Stomach (tissue), 4 donors: ENCODE measurements around the gene RNASEH2B.

Experiments used
- CTCF ChIP-seq, 7 experiments: fragments of 450-650 bp in 4 of 7; fragments of 200-600 bp in 3 of 7; sonication (generic) in 3 of 7; IDR thresholded peaks; one replicate each; pipeline ENCODE4 v1.5.1; 2016 to 2019; ENCODE audit warnings: antibody characterized with exemption in 7 of 7, control low read depth in 2 of 7, mild to moderate bottlenecking in 1 of 7
- EP300 ChIP-seq: sonication (generic); formaldehyde crosslinking; IDR thresholded peaks from one replicate; pipeline ENCODE4 v1.6.1; 2017; ENCODE audit warnings: antibody characterized with exemption
- POLR2A ChIP-seq, 4 donors: fragments of 450-650 bp; IDR thresholded peaks; one replicate each; pipeline ENCODE4 v1.6.1; 2016; ENCODE audit warnings: antibody characterized with exemption in 4 of 4, control low read depth in 2 of 4, mild to moderate bottlenecking in 1 of 4, moderate library complexity in 1 of 4
- POLR2AphosphoS5 ChIP-seq, 3 donors: sonication (generic); formaldehyde crosslinking; IDR thresholded peaks; one replicate each; pipeline ENCODE4 v1.6.1; 2016; ENCODE audit warnings: antibody characterized with exemption in 3 of 3

DNA sequence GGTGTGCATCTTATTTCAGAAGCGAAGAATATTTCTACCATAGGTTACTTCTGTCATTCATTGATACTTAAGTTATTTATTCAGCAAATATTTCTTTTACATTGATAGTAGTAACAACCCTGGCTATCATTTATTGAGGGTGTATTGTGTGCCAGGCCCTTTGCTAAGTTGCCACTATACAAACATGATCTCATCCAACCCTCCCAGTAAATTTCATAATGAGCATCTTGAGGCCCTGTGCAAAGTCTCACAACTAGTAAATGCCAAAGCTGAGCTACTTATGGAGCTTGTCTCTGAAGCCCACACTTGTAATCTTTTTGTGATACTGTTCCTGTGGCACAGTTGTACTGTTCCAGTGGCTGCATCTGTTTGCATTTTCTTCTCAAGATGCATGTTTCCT, 36.1 kb downstream of the RNASEH2B start:
- TF ChIP-seq CTCF (IDR thresholded peaks at IDR 0.05): no peak
- no peak for TF ChIP-seq POLR2AphosphoS5 (IDR thresholded peaks at IDR 0.05)
- TF ChIP-seq POLR2A (IDR thresholded peaks at IDR 0.05): no peak
- TF ChIP-seq EP300: no peak
